SK-N-SH treated with all-trans-retinoic acid at 6 μM for 48 hours (cell line): Measurements from ENCODE around the gene PHACTR3.

Experiments used
- ARNTL ChIP-seq: fragments of 450-650 bp; formaldehyde crosslinking; IDR thresholded peaks from 2 replicates; pipeline ENCODE4 v1.5.0; 2020; ENCODE audit warnings: low read depth, mild to moderate bottlenecking, moderate library complexity, borderline replicate concordance
- BACH2 ChIP-seq: fragments of 250-450 bp; sonication (Bioruptor Pico); IDR thresholded peaks from 2 replicates; pipeline ENCODE4 v1.9.0; 2021; ENCODE audit warnings: mild to moderate bottlenecking, borderline replicate concordance
- CSRNP3 ChIP-seq: fragments of 250-450 bp; sonication (Bioruptor Pico); IDR thresholded peaks from 2 replicates; pipeline ENCODE4 v1.5.1; 2021; ENCODE audit warnings: mild to moderate bottlenecking, moderate library complexity
- ESRRG ChIP-seq: fragments of 250-450 bp; sonication (Bioruptor Pico); IDR thresholded peaks from 2 replicates; pipeline ENCODE4 v1.6.1; 2021; ENCODE audit warnings: mild to moderate bottlenecking
- GLIS3 ChIP-seq: fragments of 250-450 bp; sonication (Bioruptor Pico); IDR thresholded peaks from 2 replicates; pipeline ENCODE4 v1.5.0; 2020; ENCODE audit warnings: mild to moderate bottlenecking, moderate library complexity
- ISL1 ChIP-seq: fragments of 250-450 bp; sonication (Bioruptor Pico); IDR thresholded peaks from 2 replicates; pipeline ENCODE4 v2.1.2; 2022; ENCODE audit warnings: mild to moderate bottlenecking, moderate library complexity
- OSR1 ChIP-seq: fragments of 250-450 bp; sonication (Bioruptor Pico); IDR thresholded peaks from 2 replicates; pipeline ENCODE4 v1.8.0; 2022; ENCODE audit warnings: moderate library complexity, mild to moderate bottlenecking, inconsistent platforms
- PATZ1 ChIP-seq: fragments of 250-450 bp; sonication (Bioruptor Pico); IDR thresholded peaks from 2 replicates; pipeline ENCODE4 v1.8.0; 2020; ENCODE audit warnings: mild to moderate bottlenecking, moderate library complexity, borderline replicate concordance
- POU6F1 ChIP-seq: fragments of 250-450 bp; sonication (Bioruptor Pico); IDR thresholded peaks from 2 replicates; pipeline ENCODE4 v1.8.0; 2021; ENCODE audit warnings: low read depth, mild to moderate bottlenecking, moderate library complexity, borderline replicate concordance
- RARB ChIP-seq: fragments of 250-450 bp; sonication (Bioruptor Pico); IDR thresholded peaks from 2 replicates; pipeline ENCODE4 v1.8.0; 2021; ENCODE audit warnings: mild to moderate bottlenecking, moderate library complexity
- SNAI2 ChIP-seq: fragments of 250-450 bp; sonication (Bioruptor Pico); IDR thresholded peaks from 2 replicates; pipeline ENCODE4 v1.5.0; 2020; ENCODE audit warnings: mild to moderate bottlenecking, moderate library complexity
- TOX ChIP-seq: fragments of 250-450 bp; sonication (Bioruptor Pico); IDR thresholded peaks from 2 replicates; pipeline ENCODE4 v1.8.0; 2021; ENCODE audit warnings: mild to moderate bottlenecking, moderate library complexity, borderline replicate concordance
- ZNF70 ChIP-seq: fragments of 450-650 bp; formaldehyde crosslinking; IDR thresholded peaks from 2 replicates; pipeline ENCODE4 v1.5.0; 2020; ENCODE audit warnings: mild to moderate bottlenecking, moderate library complexity

- TF ChIP-seq SNAI2, result no peak
- no peak for TF ChIP-seq RARB (CRISPR knock-in tag)
- no peak for TF ChIP-seq OSR1 (CRISPR knock-in tag)
- TF ChIP-seq PATZ1 (CRISPR knock-in tag), result no peak
- no peak for TF ChIP-seq ISL1 (CRISPR knock-in tag)
- TF ChIP-seq ESRRG (CRISPR knock-in tag), result no peak
- TF ChIP-seq ARNTL, result no peak
- no peak for TF ChIP-seq GLIS3 (CRISPR knock-in tag)
- no peak for TF ChIP-seq ZNF70
- TF ChIP-seq CSRNP3 (CRISPR knock-in tag), result no peak
- TF ChIP-seq POU6F1 (CRISPR knock-in tag), result no peak
- no peak for TF ChIP-seq TOX (CRISPR knock-in tag)
- TF ChIP-seq BACH2 (CRISPR knock-in tag), result no peak
Measured at GRCh38 chr20:59577809-59578435, 26.4 kb upstream of the PHACTR3 start.
